Keratinocyte (primary cell): ENCODE results near the gene SCN4A.

Experiments
- CTCF ChIP-seq, 3 experiments: IDR thresholded peaks in 1 of 3; conservative IDR thresholded peaks in 1 of 3; optimal IDR thresholded peaks in 1 of 3; 2 replicates in 2 of 3; 3 replicates in 1 of 3; pipeline versions ENCODE3 to v1.5.1; 2011; ENCODE audit warnings: low read length in 3 of 3, mild to moderate bottlenecking in 3 of 3, moderate library complexity in 2 of 3, control low read depth in 1 of 3, inconsistent platforms in 1 of 3; ENCODE audit not compliant: insufficient read depth in 2 of 3; ENCODE audit errors: extremely low read depth in 1 of 3
- EZH2 ChIP-seq: IDR thresholded peaks from one replicate; pipeline ENCODE4 v1.6.1; 2012; ENCODE audit warnings: inconsistent platforms, mild to moderate bottlenecking, low read length, moderate library complexity

GRCh38 chr17:63911657-63912100, 61.0 kb downstream of the SCN4A start:
- TF ChIP-seq EZH2: no peak
- peak; percentile 59 to 67 (median 63) for TF ChIP-seq CTCF (optimal IDR thresholded peaks at IDR 0.05 in 1 of 3, IDR thresholded peaks at IDR 0.05 in 1 of 3, conservative IDR thresholded peaks at IDR 0.05 in 1 of 3; ENCODE audit: extremely low read depth in 1 of 3, insufficient read depth in 2 of 3, low read length in 3 of 3)
